H1 (cell line): ENCODE data around the gene SPACA4. TPM values are rescaled to one million over a fixed set of nuclear protein-coding genes. Genes with fewer than 3 reads are reported as not detected.

Experiments
- CTCF ChIA-PET: fragments of 300-600 bp; sonication (Branson Sonifier 250); formaldehyde crosslinking; loops from one replicate; lab custom pipeline; 2021; ENCODE audit not compliant: partially characterized antibody; lab: Charles Lee
- POLR2A ChIA-PET: fragments of 300-600 bp; sonication (Branson Sonifier 250); formaldehyde crosslinking; loops from one replicate; lab custom pipeline; 2021; ENCODE audit warnings: inconsistent platforms; ENCODE audit not compliant: partially characterized antibody; lab: Charles Lee
- DNase-seq, 2 experiments: peaks; one replicate each; pipeline versions ENCODE4 v3.0.0 to v3.0.0-alpha.2; 2010 to 2022; ENCODE audit warnings: low spot score in 2 of 2, low read depth in 1 of 2, mixed read lengths in 1 of 2
- FAIRE-seq: peaks from 2 replicates; lab custom pipeline; 2011; peaks lifted over from hg19 to GRCh38; lab: Jason Lieb, UNC
- H2AFZ ChIP-seq: 2 replicates; pipeline ENCODE4 v1.8.1; 2012; ENCODE audit warnings: low read length, inconsistent platforms
- H2AK5ac ChIP-seq: 2 replicates; pipeline ENCODE4 v1.6.1; 2013; ENCODE audit warnings: low read depth, low read length
- H2BK120ac ChIP-seq: replicated peaks from 2 replicates; pipeline ENCODE3; 2013; ENCODE audit warnings: low read depth, low read length, inconsistent platforms
- H2BK12ac ChIP-seq: 2 replicates; pipeline ENCODE4 v1.6.1; 2013; ENCODE audit warnings: low read depth, low read length
- H2BK15ac ChIP-seq: 2 replicates; pipeline ENCODE4 v1.6.1; 2013; ENCODE audit warnings: low read length
- H2BK20ac ChIP-seq: 2 replicates; pipeline ENCODE4 v1.6.1; 2013; ENCODE audit warnings: low read length
- H2BK5ac ChIP-seq: 2 replicates; pipeline ENCODE4 v1.6.1; 2013; ENCODE audit warnings: low read depth, low read length
- H3K14ac ChIP-seq: 2 replicates; pipeline ENCODE4 v1.6.1; 2013; ENCODE audit warnings: inconsistent platforms; ENCODE audit not compliant: insufficient read length
- H3K18ac ChIP-seq: 2 replicates; pipeline ENCODE4 v1.6.1; 2013; ENCODE audit warnings: low read length; ENCODE audit errors: extremely low read depth
- H3K23ac ChIP-seq: 2 replicates; pipeline ENCODE4 v1.6.1; 2013; ENCODE audit warnings: inconsistent platforms; ENCODE audit not compliant: insufficient read length
- H3K23me2 ChIP-seq: 2 replicates; pipeline ENCODE4 v1.6.1; 2013; ENCODE audit warnings: low read depth, low read length
- H3K27ac ChIP-seq: 2 replicates; pipeline ENCODE4 v1.6.1; 2011; ENCODE audit warnings: low read depth, low read length, inconsistent platforms
- H3K27me3 ChIP-seq, 4 experiments: replicated peaks in 1 of 4; 1 replicate in 1 of 4; 2 replicates in 3 of 4; pipeline versions ENCODE4 v1.6.1 to v1.8.1; 2011 to 2013; ENCODE audit warnings: low read length in 3 of 4, mild to moderate bottlenecking in 3 of 4, inconsistent platforms in 2 of 4, mixed read lengths in 2 of 4, moderate library complexity in 1 of 4; ENCODE audit not compliant: control insufficient read depth in 3 of 4, insufficient read depth in 3 of 4; ENCODE audit errors: extremely low read depth in 1 of 4
- H3K36me3 ChIP-seq, 4 experiments: 2 replicates each; pipeline versions ENCODE4 v1.6.1 to v1.8.1; 2011 to 2013; ENCODE audit warnings: mild to moderate bottlenecking in 4 of 4, low read length in 3 of 4, moderate library complexity in 2 of 4, control low read depth in 1 of 4, inconsistent platforms in 1 of 4; ENCODE audit not compliant: insufficient read depth in 4 of 4, control insufficient read depth in 2 of 4
- H3K4ac ChIP-seq: replicated peaks from 2 replicates; pipeline ENCODE3; 2013; ENCODE audit warnings: low read length, low read depth, mixed read lengths, inconsistent platforms; ENCODE audit not compliant: insufficient read length
- H3K4me1 ChIP-seq, 4 experiments: replicated peaks in 1 of 4; 1 replicate in 1 of 4; 2 replicates in 3 of 4; pipeline versions ENCODE4 v1.6.1 to v1.8.1; 2011 to 2013; ENCODE audit warnings: low read length in 3 of 4, inconsistent platforms in 2 of 4, mixed read lengths in 1 of 4; ENCODE audit not compliant: insufficient read depth in 4 of 4, control insufficient read depth in 3 of 4
- H3K4me2 ChIP-seq, 2 experiments: 2 replicates each; pipeline versions ENCODE4 v1.6.1 to v1.8.1; 2011 to 2013; ENCODE audit warnings: low read depth in 2 of 2, low read length in 2 of 2, control low read depth in 1 of 2, inconsistent platforms in 1 of 2, mild to moderate bottlenecking in 1 of 2; ENCODE audit not compliant: insufficient read depth in 1 of 2
- H3K4me3 ChIP-seq, 4 experiments: fragments of 200-600, 300-600 bp in 1 of 4; sonication (generic), shearing (Covaris generic), sonication (Bioruptor Twin) in 1 of 4; 2 replicates each; pipeline versions ENCODE4 v1.5.1 to v1.8.1; 2011 to 2016; ENCODE audit warnings: low read length in 4 of 4, low read depth in 3 of 4, control low read depth in 2 of 4, inconsistent platforms in 2 of 4, mild to moderate bottlenecking in 2 of 4, mixed read lengths in 1 of 4, moderate library complexity in 1 of 4; ENCODE audit not compliant: insufficient read depth in 2 of 4; ENCODE audit errors: extremely low read depth in 1 of 4
- H3K56ac ChIP-seq: replicated peaks from 2 replicates; pipeline ENCODE3; 2013; ENCODE audit warnings: low read depth, mild to moderate bottlenecking, mixed read lengths, low read length, inconsistent platforms; ENCODE audit not compliant: insufficient read length
- H3K79me1 ChIP-seq: 2 replicates; pipeline ENCODE4 v1.6.1; 2013; ENCODE audit warnings: low read depth, low read length, control low read depth
- H3K79me2 ChIP-seq, 2 experiments: 2 replicates each; pipeline versions ENCODE4 v1.6.1 to v1.8.1; 2012 to 2013; ENCODE audit warnings: low read length in 2 of 2, mild to moderate bottlenecking in 2 of 2, inconsistent platforms in 1 of 2; ENCODE audit not compliant: insufficient read depth in 2 of 2, control insufficient read depth in 1 of 2
- H3K9ac ChIP-seq, 4 experiments: replicated peaks in 1 of 4; 1 replicate in 1 of 4; 2 replicates in 3 of 4; pipeline versions ENCODE4 v1.6.1 to v1.8.1; 2011 to 2013; ENCODE audit warnings: low read depth in 3 of 4, low read length in 3 of 4, control low read depth in 2 of 4, mild to moderate bottlenecking in 2 of 4, moderate library complexity in 2 of 4, inconsistent platforms in 1 of 4; ENCODE audit errors: extremely low read depth in 1 of 4
- H3K9me3 ChIP-seq, 2 experiments: 2 replicates each; pipeline versions ENCODE4 v1.6.1 to v1.8.1; 2012 to 2013; ENCODE audit warnings: mild to moderate bottlenecking in 2 of 2, moderate library complexity in 2 of 2, control low read depth in 1 of 2, inconsistent platforms in 1 of 2, low read depth in 1 of 2, low read length in 1 of 2, mixed read lengths in 1 of 2; ENCODE audit not compliant: insufficient read depth in 2 of 2
- H4K20me1 ChIP-seq, 2 experiments: replicated peaks in 1 of 2; 2 replicates each; pipeline versions ENCODE3 to v1.8.1; 2011 to 2013; ENCODE audit warnings: inconsistent platforms in 2 of 2, low read length in 2 of 2, mild to moderate bottlenecking in 1 of 2; ENCODE audit not compliant: insufficient read depth in 2 of 2, control insufficient read depth in 1 of 2
- H4K5ac ChIP-seq: 2 replicates; pipeline ENCODE4 v1.6.1; 2013; ENCODE audit warnings: low read length, low read depth, mixed read lengths, inconsistent platforms; ENCODE audit not compliant: insufficient read length
- H4K8ac ChIP-seq: 2 replicates; pipeline ENCODE4 v1.8.0; 2013; ENCODE audit warnings: mild to moderate bottlenecking, moderate library complexity, low read length, inconsistent platforms; ENCODE audit not compliant: insufficient read depth; ENCODE audit errors: extremely low read depth
- H4K91ac ChIP-seq: replicated peaks from 2 replicates; pipeline ENCODE3; 2013; ENCODE audit warnings: low read length, mixed read lengths, inconsistent platforms; ENCODE audit not compliant: insufficient read length
- KDM1A ChIP-seq: fragments of 200-600, 300-600 bp; sonication (generic); IDR thresholded peaks from 2 replicates; pipeline ENCODE4 v1.7.1; 2016; ENCODE audit warnings: mild to moderate bottlenecking, low read length, borderline replicate concordance
- SIRT6 ChIP-seq: IDR thresholded peaks from one replicate; pipeline ENCODE4 v1.7.1; 2012; ENCODE audit warnings: low read length, inconsistent platforms
- WGBS, 2 experiments: shearing (Covaris generic) in 1 of 2; methylation state at CpG; one replicate each; pipeline versions ENCODE4 v1.1.6 to v1.1.7; 2013 to 2015; ENCODE audit warnings: low lambda C conversion rate in 2 of 2, mixed read lengths in 2 of 2, inconsistent platforms in 1 of 2, low coverage in 1 of 2, missing lambda C conversion rate in 1 of 2; ENCODE audit not compliant: insufficient replicate concordance in 2 of 2, insufficient coverage in 1 of 2, insufficient read length in 1 of 2; ENCODE audit errors: extremely low coverage in 1 of 2, missing lambda C conversion rate in 1 of 2; 5-methylcytosine and 5-hydroxymethylcytosine counted together
- polyA plus RNA-seq, 7 experiments: library from polyadenylated mRNA; depleted of rRNA in 3 of 7; stranded (reverse) in 5 of 7; unstranded in 2 of 7; fragments of >200 nt in 5 of 7; fragments of 200-250 nt in 2 of 7; gene quantifications; 1 replicate in 5 of 7; 2 replicates in 1 of 7; 4 replicates in 1 of 7; pipeline versions ENCODE4 v1.2.1 to v1.2.3, GENCODE V29; 2011 to 2013; ENCODE audit warnings: missing spikeins in 2 of 7, mixed read lengths in 2 of 7
- total RNA-seq: library from RNA; stranded (reverse); fragmentation: NEBNext Ultra II Directional; extraction: Animal tissue kit (Norgen Biotek cat#: 25700); gene quantifications from 2 replicates; pipeline ENCODE4 v1.2.1, GENCODE V29; 2021

Gene SPACA4
- total and polyA plus RNA-seq, 2 of the 8 experiments (the other 6 are each of a cell fraction or from before 2014, with no cell fraction given), result not detected

DNA sequence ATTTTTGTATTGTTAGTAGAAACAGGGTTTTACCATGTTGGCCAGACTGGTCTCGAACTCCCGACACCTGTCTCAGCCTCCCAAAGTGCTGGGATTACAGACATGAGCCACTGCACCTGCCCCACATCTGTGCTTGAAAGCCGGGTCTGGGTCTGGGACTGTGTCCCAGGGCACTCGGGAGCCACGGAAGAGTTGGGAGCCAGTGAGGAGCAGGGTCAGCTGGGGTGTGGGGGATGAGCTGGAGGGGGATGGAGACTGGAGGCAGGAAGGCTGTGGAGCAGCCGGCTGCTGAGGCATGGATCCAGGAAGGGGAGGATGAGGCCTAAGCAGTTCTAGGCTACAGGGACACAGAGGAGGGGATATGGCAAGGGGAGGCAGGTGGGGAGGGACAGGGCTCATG lies 10.7 kb upstream of the SPACA4 start:
- Histone ChIP-seq H2AFZ (no peak overlapping the region), H4K20me1 (peaks cover 0 to 2% of the 10 kb centered on the region in 2 experiments), H2BK20ac (no peak overlapping the region), H4K5ac (no peak overlapping the region), H3K4me3 (no peak overlapping the region), H2BK12ac (no peak overlapping the region), H3K27ac (no peak overlapping the region), H4K91ac (no peak overlapping the region), H3K9me3 (no peaks in the 10 kb centered on the region), H2BK5ac (no peak overlapping the region), H4K8ac (no peak overlapping the region), H3K27me3 (0 out of 7 replicates have a peak, but pooled peaks cover 0 to 3% (median 0%) of the 10 kb centered on the region in 4 experiments), H3K14ac (no peak overlapping the region), H3K79me2 (no peaks in the 10 kb centered on the region), H3K18ac (no peak overlapping the region), H2AK5ac (no peak overlapping the region), H3K23me2 (no peaks in the 10 kb centered on the region; the same call in 1 of the 2 replicates), H3K9ac (no peak overlapping the region), H3K4ac (no peak overlapping the region), H3K4me2 (no peak overlapping the region), H3K23ac (no peak overlapping the region), H2BK15ac (no peak overlapping the region), H3K79me1 (no peaks in the 10 kb centered on the region), H2BK120ac (no peak overlapping the region), H3K36me3 (no peaks in the 10 kb centered on the region), H3K56ac (no peak overlapping the region), H3K4me1 (no peaks in the 10 kb centered on the region)
- DNase-seq (no peak), FAIRE-seq (no peak)
- POLR2A ChIA-PET, result interaction anchor here (1.5 to 16.9 kb wide), 4 partner anchors 10 to 114 kb away, joined by 4 to 175 read pairs (median 11); partner anchors contain the start of genes FAM83E, RPL18, SPACA4 and SPHK2
- WGBS, 2 experiments, result 91% methylated on average over 6 of the region's 6 CpGs; no CpG with 5 or more reads in 1 of the 2 experiments
- CTCF ChIA-PET, result interaction anchor here (0.6 to 16.8 kb wide), 6 partner anchors 9 to 89 kb away, joined by 3 to 353 read pairs (median 12); partner anchors contain the start of gene SPACA4
- TF ChIP-seq SIRT6 (no peak), KDM1A (peak; percentile 54)
